Measurements from ENCODE around the gene ALDH3A1. TPM values are rescaled to one million over a fixed set of nuclear protein-coding genes. Genes with fewer than 3 reads are reported as not detected.

Gene ALDH3A1
- total RNA-seq, 1 donor from 2014 or later: 3.4 TPM

GRCh38 chr17:19719355-19720209 is 28.5 kb downstream of the ALDH3A1 start:
- DNase-seq (ENCODE audit: low spot score): peak; percentile 53

GRCh38 chr17:19718613-19719354 is 29.3 kb downstream of the ALDH3A1 start:
- no peak for DNase-seq (ENCODE audit: low spot score)

GRCh38 chr17:19718041-19718612 is 30.0 kb downstream of the ALDH3A1 start:
- DNase-seq (ENCODE audit: low spot score): no peak

GRCh38 chr17:19717411-19717908 is 30.6 kb downstream of the ALDH3A1 start:
- no peak for DNase-seq (ENCODE audit: low spot score)

- DNase-seq (ENCODE audit: low spot score): no peak
Measured at GRCh38 chr17:19717031-19717360, 31.1 kb downstream of the ALDH3A1 start.

GRCh38 chr17:19716108-19717030 is 31.7 kb downstream of the ALDH3A1 start, which contains the start of gene SLC47A2:
Gene SLC47A2, minus strand, starts transcription at chr17:19716584. Its CDS starts 29 bp downstream, at chr17:19716555.
- DNase-seq (ENCODE audit: low spot score): no peak

- DNase-seq (ENCODE audit: low spot score): peak; percentile 53
Measured at GRCh38 chr17:19714542-19715411, 33.3 kb downstream of the ALDH3A1 start.

- no peak for DNase-seq (ENCODE audit: low spot score)
Measured at GRCh38 chr17:19713901-19714361, 34.2 kb downstream of the ALDH3A1 start.

- no peak for DNase-seq (ENCODE audit: low spot score)
Measured at GRCh38 chr17:19713462-19713861, 34.6 kb downstream of the ALDH3A1 start.

GRCh38 chr17:19712436-19713004 is 35.6 kb downstream of the ALDH3A1 start:
- no peak for DNase-seq (ENCODE audit: low spot score)

- DNase-seq (ENCODE audit: low spot score): no peak
Measured at GRCh38 chr17:19709841-19710240, 38.3 kb downstream of the ALDH3A1 start.

- DNase-seq (ENCODE audit: low spot score): no peak
Measured at GRCh38 chr17:19708431-19709175, 39.5 kb downstream of the ALDH3A1 start.

- DNase-seq (ENCODE audit: low spot score): no peak
Measured at GRCh38 chr17:19707728-19708221, 40.3 kb downstream of the ALDH3A1 start.

- no peak for DNase-seq (ENCODE audit: low spot score)
Measured at GRCh38 chr17:19706791-19707727, 41.0 kb downstream of the ALDH3A1 start.

GRCh38 chr17:19705771-19706770 is 42.0 kb downstream of the ALDH3A1 start:
- no peak for DNase-seq (ENCODE audit: low spot score)

GRCh38 chr17:19705201-19705600 is 42.9 kb downstream of the ALDH3A1 start:
- no peak for DNase-seq (ENCODE audit: low spot score)
